Colonic mucosa (tissue), 4 donors: ENCODE data around the gene TAPBPL. TPM values are rescaled to one million over a fixed set of nuclear protein-coding genes. Genes with fewer than 3 reads are reported as not detected.

Experiments
- DNase-seq: peaks from one replicate; pipeline ENCODE4 v3.0.0-alpha.2; 2020
- H3K27ac ChIP-seq: fragments of 200-600 bp; one replicate; pipeline ENCODE4 v1.8.0; 2021
- H3K27me3 ChIP-seq: fragments of 200-600 bp; one replicate; pipeline ENCODE4 v1.8.0; 2021
- H3K36me3 ChIP-seq: fragments of 200-600 bp; one replicate; pipeline ENCODE4 v1.8.0; 2021
- H3K4me1 ChIP-seq: fragments of 200-600 bp; one replicate; pipeline ENCODE4 v1.8.0; 2021; ENCODE audit warnings: mild to moderate bottlenecking
- H3K4me3 ChIP-seq: fragments of 200-600 bp; one replicate; pipeline ENCODE4 v1.8.0; 2021
- H3K9ac ChIP-seq, 2 donors: one replicate each; pipeline ENCODE4 v1.7.0; 2013; ENCODE audit warnings: control low read depth in 2 of 2, low read depth in 2 of 2, low read length in 2 of 2
- H3K9me3 ChIP-seq: fragments of 200-600 bp; one replicate; pipeline ENCODE4 v1.8.0; 2021
- CTCF ChIP-seq: fragments of 200-600 bp; IDR thresholded peaks from one replicate; pipeline ENCODE4 v1.8.0; 2022; ENCODE audit warnings: antibody characterized with exemption, mild to moderate bottlenecking
- intact Hi-C: fragments of 100-400 bp; cut with DNase I; formaldehyde crosslinking; loops from one replicate; pipeline ENCODE4 v1.14.1; 2022
- total RNA-seq, 2 donors: library from RNA; stranded (reverse); fragmentation: NEBNext Ultra II Directional in 1 of 2; extraction: Animal tissue kit (Norgen Biotek cat#: 25700) in 1 of 2; gene quantifications; one replicate each; pipeline ENCODE4 v1.2.1, GENCODE V29; 2021
- donor health status: healthy.
- donor health status: DM: no; HTN: no; CAD: no.
- donor health status: DM: no; HTN: no; CAD: no.

TAPBPL gene
- total RNA-seq, 2 donors from 2014 or later = 44.9 to 57.8 TPM

DNA sequence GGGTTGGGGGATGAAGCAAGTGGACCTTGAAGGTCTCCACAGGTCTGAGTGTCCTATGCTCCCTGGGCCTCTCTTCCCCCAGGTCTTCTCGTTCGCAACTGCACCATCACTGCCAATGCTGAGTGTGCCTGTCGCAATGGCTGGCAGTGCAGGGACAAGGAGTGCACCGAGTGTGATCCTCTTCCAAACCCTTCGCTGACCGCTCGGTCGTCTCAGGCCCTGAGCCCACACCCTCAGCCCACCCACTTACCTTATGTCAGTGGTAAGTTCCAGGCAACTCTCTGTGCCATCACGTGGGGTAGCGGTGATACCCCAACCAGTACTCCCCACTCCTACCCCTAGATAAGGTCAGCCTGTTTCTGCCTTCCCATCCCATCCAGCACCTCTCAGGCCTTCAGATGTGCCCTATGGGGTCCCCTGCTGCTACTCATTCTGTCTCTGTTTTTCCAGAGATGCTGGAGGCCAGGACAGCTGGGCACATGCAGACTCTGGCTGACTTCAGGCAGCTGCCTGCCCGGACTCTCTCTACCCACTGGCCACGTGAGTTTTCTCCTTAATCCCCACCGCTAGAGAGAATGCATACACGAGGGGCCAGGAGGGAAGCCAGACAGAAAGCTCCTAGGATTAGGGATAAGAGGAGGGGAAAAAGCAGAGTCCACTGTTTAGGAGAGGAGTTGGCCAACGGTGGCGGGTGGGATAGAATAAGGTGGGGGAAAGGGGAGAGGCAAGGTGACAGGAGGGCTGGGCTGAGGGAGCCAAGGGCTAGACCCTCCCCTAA is 1.6 kb upstream of the TAPBPL start:
- TF ChIP-seq CTCF = no peak
- peak overlapping the region; percentile 56 for H3K4me3 ChIP-seq
- DNase-seq = no peak
- no peaks in the 10 kb centered on the region for H3K27me3 ChIP-seq
- peak overlapping the region; percentile 19 to 100 for H3K9ac ChIP-seq
- intact Hi-C loops = loop anchor here (5.0 kb wide), 1 partner anchor 118 kb away; no protein-coding TSS in a partner anchor
- H3K27ac ChIP-seq = peak overlapping the region; percentile 97
- peaks cover 14% of the 10 kb centered on the region for H3K4me1 ChIP-seq
- H3K9me3 ChIP-seq = no peaks in the 10 kb centered on the region
- peaks cover 6% of the 10 kb centered on the region for H3K36me3 ChIP-seq

- peak; percentile 59 for DNase-seq
- Histone ChIP-seq H3K36me3 (peaks cover 6% of the 10 kb centered on the region), H3K9ac (peak overlapping the region; percentile 99 to 100), H3K4me3 (peak overlapping the region; percentile 56), H3K4me1 (peaks cover 14% of the 10 kb centered on the region), H3K9me3 (no peaks in the 10 kb centered on the region), H3K27ac (peak overlapping the region; percentile 97), H3K27me3 (no peaks in the 10 kb centered on the region)
- no peak for TF ChIP-seq CTCF
- intact Hi-C loops = loop anchor here (5.0 kb wide), 1 partner anchor 119 kb away; no protein-coding TSS in a partner anchor
These were observed 934 bp upstream of the TAPBPL start for GRCh38 chr12:6450869-6451347.

DNA sequence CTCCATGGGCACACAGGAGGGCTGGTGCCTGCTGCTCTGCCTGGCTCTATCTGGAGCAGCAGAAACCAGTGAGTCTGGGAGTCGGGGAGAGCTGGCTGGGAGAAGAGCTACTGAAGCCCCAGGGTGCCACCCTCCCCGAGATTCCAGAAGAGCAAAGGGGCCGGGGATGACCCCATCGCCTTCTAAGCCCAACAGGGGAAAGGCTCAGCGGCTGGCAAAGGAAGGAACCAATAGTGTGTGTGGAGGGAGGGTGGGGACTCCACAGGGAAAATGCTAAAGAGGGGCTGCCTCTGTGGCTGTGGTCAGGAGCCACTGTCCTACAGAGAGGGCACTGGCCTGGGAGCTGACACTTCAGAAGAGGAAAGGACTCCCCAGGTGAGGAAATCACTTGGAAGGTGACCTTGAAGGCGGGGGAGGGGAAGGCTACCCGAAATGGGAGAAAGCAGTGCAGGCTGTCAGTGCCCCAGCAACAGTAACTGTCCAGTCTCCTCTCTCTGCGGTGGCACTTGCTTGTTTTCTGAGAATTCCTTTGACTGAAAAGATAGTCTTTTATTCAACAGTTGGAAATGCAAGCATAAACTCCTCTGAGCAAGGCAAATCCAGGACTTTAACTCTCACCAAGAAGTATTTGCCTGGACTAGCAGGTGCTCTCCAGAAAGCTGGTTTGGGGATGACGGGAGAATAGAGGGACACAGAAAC is 552 bp downstream of the TAPBPL start:
- H3K36me3 ChIP-seq = peaks cover 6% of the 10 kb centered on the region
- no peaks in the 10 kb centered on the region for H3K27me3 ChIP-seq
- no peak for TF ChIP-seq CTCF
- DNase-seq = peak; percentile 84
- H3K9ac ChIP-seq = peak overlapping the region; percentile 99 to 100
- H3K9me3 ChIP-seq = no peaks in the 10 kb centered on the region
- H3K4me1 ChIP-seq = peaks cover 14% of the 10 kb centered on the region
- peak overlapping the region; percentile 97 for H3K27ac ChIP-seq
- intact Hi-C loops = loop anchor here (5.0 kb wide), 1 partner anchor 120 kb away; no protein-coding TSS in a partner anchor
- H3K4me3 ChIP-seq = peak overlapping the region; percentile 56

DNA sequence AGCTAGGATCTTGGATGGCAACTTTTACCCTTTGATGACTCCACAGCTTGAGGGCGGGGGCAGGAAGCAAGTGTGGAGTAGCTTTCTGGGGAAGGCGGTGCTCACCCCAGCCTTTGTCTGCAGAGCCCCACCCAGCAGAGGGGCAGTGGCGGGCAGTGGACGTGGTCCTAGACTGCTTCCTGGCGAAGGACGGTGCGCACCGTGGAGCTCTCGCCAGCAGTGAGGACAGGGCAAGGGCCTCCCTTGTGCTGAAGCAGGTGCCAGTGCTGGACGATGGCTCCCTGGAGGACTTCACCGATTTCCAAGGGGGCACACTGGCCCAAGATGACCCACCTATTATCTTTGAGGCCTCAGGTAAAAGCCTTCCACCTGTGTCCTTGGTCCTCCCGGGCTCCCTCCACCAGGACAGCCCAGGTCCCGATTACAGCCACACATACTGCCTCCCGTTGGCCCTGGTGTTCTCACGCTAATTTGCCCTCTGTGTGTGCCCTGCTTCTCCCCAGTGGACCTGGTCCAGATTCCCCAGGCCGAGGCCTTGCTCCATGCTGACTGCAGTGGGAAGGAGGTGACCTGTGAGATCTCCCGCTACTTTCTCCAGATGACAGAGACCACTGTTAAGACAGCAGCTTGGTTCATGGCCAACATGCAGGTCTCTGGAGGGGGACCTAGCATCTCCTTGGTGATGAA is 1.2 kb downstream of the TAPBPL start:
- peaks cover 14% of the 10 kb centered on the region for H3K4me1 ChIP-seq
- peak overlapping the region; percentile 97 for H3K27ac ChIP-seq
- TF ChIP-seq CTCF = no peak
- no peaks in the 10 kb centered on the region for H3K27me3 ChIP-seq
- H3K4me3 ChIP-seq = peak overlapping the region; percentile 56
- no peaks in the 10 kb centered on the region for H3K9me3 ChIP-seq
- H3K36me3 ChIP-seq = peaks cover 13% of the 10 kb centered on the region
- intact Hi-C loops = loop anchor here (5.0 kb wide), 1 partner anchor 121 kb away; no protein-coding TSS in a partner anchor
- peak overlapping the region; percentile 51 to 100 for H3K9ac ChIP-seq
- peak; percentile 78 for DNase-seq
